ENCODE data around the gene GALNT2.

GALNT2 gene

GRCh38 chr1:230279583-230279945 lies 212.5 kb downstream of the GALNT2 start:
- no peak for DNase-seq (ENCODE audit: low spot score)

- DNase-seq (ENCODE audit: low spot score), result no peak
Measured at GRCh38 chr1:230280054-230280795, 213.2 kb downstream of the GALNT2 start.

DNA sequence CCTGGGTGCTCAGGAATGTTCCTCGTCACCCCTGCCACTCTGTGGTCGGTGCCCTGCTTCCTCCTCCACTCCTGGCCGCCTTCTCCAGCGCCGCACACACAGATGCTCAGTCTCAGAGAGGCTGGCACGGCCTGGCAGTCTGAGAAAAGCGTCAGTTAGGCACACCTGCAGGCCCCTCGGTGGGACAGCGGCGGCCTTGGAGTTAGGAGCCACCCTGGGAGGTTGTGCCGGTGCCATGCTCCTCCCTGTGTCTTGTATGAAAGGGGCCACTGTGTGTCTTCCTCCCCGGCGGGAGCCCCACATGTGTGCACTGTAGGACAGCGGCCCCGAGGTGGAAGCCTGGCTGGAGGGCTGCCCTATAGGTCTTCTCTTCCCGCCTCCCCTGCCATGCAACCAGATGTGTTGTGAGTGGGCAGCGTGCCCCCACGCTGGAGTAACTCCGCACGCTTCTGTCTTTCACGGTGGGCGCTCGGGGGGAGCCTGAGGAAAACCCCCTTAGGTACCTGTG lies 213.9 kb downstream of the GALNT2 start:
- no peak for DNase-seq (ENCODE audit: low spot score)

DNA sequence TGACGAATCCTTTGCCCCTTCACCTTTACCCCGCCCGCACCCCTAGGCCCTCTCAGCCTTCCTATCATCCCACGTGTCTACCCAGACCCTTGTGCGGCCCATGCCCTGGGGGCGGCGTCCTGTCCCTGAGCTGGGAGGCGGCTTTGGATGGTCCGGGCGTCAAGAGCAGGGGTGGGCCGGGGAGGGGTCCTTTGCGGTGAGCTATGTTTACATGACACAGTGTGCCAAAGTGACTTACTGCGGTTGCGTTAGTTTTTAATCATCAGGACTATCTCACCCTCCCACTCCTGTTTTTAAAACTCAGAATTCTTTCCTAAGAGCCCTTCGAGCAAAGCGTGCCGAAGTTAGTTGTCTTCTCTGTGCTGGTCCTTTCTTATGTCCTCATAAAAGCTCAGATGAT lies 214.5 kb downstream of the GALNT2 start:
- no peak for DNase-seq (ENCODE audit: low spot score)

DNA sequence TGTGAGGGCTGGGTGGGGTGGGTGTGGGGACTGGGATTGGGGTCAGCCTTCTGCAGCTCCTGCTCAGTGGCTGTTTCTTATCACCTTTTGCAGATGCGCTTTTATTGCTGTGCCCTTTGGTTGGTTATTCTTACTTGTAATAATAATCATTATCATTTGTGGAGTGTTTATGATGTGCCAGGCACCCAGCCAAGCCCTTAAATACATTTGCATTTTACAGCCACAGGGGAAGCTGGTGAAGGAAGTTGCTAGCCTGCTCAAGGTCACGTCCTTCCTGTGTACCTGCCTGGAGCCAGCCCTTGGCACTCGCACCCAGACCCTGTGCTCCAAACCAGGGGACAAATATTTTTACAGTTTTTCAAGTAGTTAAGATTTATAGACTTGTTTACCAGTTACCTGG lies 215.1 kb downstream of the GALNT2 start:
- DNase-seq (ENCODE audit: low spot score), result no peak

GRCh38 chr1:230283678-230284077 lies 216.6 kb downstream of the GALNT2 start:
- DNase-seq (ENCODE audit: low spot score), result no peak

DNA sequence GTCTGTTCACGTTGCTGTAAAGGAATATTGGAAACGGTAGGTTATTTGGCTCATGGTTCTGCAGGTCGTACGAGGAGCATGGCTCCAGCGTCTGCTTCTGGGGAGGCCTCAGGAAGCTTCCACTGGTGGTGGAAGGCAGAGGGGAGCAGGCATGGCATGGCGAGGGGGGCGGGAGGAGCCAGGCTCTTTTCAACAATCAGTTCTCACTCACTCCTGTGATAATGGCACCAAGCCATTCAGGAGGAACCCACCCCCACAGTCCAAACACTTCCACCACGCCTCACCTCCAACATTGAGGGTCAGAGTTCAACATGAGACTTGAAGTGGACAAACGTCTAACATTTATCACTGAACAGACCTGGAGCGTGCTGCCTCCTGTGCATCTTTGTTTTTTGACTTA lies 217.9 kb downstream of the GALNT2 start:
- no peak for DNase-seq (ENCODE audit: low spot score)

- DNase-seq (ENCODE audit: low spot score), result no peak
Measured at GRCh38 chr1:230285351-230285750, 218.3 kb downstream of the GALNT2 start.

- no peak for DNase-seq (ENCODE audit: low spot score)
Measured at GRCh38 chr1:230286166-230286889, 219.3 kb downstream of the GALNT2 start.

GRCh38 chr1:230286890-230287269 lies 219.8 kb downstream of the GALNT2 start:
- no peak for DNase-seq (ENCODE audit: low spot score)

- DNase-seq (ENCODE audit: low spot score), result no peak
Measured at GRCh38 chr1:230287674-230288315, 220.8 kb downstream of the GALNT2 start.

DNA sequence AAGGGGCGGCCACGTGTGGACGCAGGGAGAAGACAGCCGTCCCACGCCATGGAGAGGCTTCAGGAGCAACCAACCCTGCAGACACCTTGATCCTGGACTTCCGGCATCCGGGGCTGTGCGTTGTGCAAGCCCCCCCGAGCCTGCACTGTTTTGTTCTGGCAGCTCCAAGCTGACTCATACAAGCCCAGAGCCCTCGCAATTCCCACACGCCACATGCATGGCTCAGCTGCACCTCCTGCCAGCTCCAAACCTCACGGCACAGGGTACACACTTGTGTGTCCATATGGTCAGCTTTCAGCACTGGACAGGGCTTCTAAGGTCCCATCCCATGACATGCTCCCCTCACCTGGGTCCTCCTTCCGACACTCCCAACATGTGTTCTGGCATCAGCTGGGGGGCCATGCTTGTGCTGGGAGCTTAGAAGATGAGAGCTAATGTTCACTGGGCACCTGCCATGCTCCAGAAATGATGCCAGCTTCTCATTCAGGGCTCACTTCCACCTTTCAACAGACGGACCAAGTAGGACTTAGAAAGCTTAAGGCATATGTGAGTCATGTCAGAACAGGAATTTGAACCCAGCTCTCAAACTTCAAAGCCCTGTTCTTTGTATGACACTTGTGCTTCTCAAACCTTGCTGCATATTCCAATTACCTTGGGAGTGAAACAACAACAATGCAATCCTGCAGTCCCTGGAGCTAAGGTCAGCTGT lies 221.8 kb downstream of the GALNT2 start:
- DNase-seq (ENCODE audit: low spot score), result no peak

GRCh38 chr1:230289350-230289644 lies 222.3 kb downstream of the GALNT2 start:
- DNase-seq (ENCODE audit: low spot score), result no peak

- DNase-seq (ENCODE audit: low spot score), result no peak
Measured at GRCh38 chr1:230291731-230292620, 224.9 kb downstream of the GALNT2 start.

GRCh38 chr1:230292689-230293389 lies 225.8 kb downstream of the GALNT2 start:
- DNase-seq (ENCODE audit: low spot score), result no peak

DNA sequence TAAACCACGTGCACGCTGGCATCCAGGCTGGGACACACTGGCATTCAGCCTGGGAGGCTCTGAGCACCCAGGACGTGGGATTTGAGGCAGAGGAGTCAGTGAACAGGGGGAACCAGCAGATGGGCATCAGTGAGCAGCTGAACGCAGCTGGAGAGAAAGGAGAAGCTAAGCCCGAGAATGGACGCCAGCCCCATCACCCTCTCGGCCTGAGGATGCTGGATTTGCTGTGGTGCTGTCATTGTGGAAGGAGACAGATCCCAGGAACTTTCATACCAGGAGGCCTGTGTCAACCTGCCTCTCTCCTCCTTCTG lies 226.3 kb downstream of the GALNT2 start:
- no peak for DNase-seq (ENCODE audit: low spot score)

DNA sequence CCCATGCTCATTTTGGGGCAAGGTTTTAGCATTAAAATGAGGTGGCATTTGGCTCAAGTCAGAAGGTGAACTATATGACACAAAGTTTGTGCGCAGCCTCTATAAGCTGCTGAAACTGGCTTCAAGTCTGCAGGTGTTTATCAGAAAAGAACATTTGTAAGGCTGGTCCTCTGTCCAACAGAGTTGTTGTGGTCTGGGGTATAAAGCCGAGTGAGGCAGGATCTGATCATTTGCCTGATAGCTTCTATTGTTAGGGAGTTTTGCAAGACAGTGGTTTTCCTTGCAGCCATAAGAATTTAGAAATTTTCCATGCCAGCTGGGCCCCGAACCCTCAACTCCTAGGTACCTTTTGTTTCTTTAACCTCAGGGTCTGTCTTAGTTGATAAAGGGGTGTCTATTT lies 228.3 kb downstream of the GALNT2 start:
- no peak for DNase-seq (ENCODE audit: low spot score)

DNA sequence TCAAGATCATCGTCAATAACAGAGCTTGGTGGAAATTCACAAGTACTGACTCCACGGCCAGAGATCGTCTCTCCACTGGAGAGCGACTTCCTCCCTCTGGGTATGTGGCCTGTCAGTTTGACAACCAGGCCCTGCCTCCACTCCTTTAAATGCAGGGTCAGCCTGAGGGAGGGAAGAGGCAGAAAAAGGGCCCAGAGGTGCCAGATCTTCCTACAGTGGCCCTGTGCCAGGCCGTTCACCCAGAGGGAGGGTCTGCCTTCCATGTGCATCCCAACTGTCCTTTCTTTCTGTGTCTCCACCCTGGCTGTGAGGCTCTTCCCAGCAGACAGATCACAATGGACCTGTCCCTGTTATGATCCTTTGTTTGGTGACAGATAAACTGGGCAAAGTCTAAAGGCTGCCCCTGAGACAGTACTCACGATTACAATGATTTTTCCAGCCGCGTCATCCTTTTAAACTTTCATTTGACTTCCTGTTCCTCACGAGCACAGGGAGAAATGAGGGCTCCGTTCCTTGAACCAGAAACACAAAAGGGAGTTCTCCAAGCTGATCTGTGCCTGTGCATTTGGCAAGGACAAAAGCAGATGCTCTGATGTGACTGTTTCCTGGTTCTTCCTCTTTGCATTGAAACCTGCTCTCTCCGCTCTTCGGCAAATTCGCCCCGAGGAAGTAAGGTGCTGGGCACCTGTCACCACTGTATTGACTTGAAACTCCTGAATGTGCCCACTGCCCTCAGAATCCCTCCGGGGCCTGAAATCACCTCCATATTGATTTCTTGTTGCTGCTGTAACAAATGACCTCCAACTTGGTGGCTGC lies 232.4 kb downstream of the GALNT2 start:
- DNase-seq (ENCODE audit: low spot score), result no peak

DNA sequence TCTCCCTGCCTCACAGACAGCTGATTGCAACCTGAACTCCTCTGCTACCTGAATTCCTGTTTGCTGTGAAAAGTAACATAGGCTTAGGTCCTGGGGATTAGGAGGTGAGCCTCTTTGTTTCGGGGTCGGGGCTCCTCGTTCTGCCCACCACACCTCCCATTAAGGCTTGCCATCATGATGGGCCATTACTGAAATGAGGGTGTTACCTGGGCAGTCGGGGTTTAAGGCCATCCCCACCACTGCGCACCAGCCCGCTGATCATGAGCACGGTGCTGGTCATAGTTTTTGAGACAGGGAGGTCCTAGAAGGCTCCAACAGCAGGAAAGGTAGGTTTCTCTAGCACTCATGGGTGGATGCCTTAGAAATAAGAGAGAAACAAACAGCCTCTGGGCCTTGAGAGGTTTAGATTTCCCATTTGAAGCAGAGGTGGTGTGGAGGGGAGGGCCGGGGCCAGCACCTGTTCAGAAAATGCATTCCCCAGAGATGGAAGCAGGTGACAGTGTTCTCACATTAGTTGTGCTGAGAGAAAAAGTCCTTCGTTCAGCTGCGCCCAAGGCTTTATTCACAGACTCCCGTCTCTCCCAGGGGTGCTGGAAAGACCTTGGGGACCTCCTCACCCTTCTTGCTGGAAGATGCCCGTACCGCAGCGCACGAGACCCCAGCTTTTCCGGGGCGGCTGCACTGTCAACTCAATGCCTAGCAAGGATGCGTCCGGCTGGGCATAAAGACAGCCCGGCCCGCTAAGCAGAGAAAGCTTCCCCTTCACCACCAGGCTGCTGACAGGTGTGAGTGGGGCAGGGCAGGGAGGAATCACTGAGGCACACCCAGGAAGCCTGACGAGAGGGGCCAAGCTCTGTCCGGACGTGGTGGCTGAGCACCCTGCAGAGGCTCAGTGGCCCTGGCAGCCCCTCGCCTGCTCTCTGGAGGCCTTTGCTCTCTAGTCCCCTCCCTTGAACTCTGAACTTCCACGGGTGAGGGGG lies 233.6 kb downstream of the GALNT2 start:
- DNase-seq (ENCODE audit: low spot score), result no peak
